Measurements from ENCODE around the gene PLXNA4.

DNA sequence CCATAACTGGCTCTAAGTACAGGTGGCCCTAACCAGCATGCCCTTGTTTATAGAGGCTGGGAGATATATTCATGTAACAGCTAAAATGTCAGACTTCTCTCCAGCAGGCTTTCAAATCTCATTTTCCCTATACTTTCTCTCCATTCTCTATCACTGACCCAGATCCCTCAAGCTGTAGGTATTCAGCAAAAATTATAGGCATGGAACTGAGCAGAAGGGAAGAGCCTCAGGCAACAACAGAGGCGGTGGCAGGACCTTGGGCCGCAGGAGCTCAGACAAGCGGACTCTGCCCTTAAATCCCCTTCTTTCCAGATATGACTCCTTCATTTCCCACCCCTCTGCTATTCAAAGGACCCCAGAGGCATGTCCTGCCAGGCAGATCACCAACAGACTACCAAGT is 417.4 kb downstream of the PLXNA4 start:
- TF ChIP-seq, protein P1, sequence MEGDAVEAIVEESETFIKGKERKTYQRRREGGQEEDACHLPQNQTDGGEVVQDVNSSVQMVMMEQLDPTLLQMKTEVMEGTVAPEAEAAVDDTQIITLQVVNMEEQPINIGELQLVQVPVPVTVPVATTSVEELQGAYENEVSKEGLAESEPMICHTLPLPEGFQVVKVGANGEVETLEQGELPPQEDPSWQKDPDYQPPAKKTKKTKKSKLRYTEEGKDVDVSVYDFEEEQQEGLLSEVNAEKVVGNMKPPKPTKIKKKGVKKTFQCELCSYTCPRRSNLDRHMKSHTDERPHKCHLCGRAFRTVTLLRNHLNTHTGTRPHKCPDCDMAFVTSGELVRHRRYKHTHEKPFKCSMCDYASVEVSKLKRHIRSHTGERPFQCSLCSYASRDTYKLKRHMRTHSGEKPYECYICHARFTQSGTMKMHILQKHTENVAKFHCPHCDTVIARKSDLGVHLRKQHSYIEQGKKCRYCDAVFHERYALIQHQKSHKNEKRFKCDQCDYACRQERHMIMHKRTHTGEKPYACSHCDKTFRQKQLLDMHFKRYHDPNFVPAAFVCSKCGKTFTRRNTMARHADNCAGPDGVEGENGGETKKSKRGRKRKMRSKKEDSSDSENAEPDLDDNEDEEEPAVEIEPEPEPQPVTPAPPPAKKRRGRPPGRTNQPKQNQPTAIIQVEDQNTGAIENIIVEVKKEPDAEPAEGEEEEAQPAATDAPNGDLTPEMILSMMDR (IDR thresholded peaks at IDR 0.05) = no peak
- TF ChIP-seq POLR2AphosphoS5 (IDR thresholded peaks at IDR 0.05) = no peak
- TF ChIP-seq POLR2A (IDR thresholded peaks at IDR 0.05) = no peak
- no peak for TF ChIP-seq EP300 (IDR thresholded peaks at IDR 0.05; ENCODE audit: low read depth)
